KG1 (cell line): ENCODE data around the gene ABCA6.
"Not testable (repeated sequence)": the region's sequence is repeated elsewhere in the genome, so short reads cannot be mapped to it uniquely, and the experiment has no call there.

ENCODE experiments used
- DNase-seq: peaks from one replicate; lab custom pipeline; 2025; lab: John Stamatoyannopoulos, UW

Gene ABCA6

DNA sequence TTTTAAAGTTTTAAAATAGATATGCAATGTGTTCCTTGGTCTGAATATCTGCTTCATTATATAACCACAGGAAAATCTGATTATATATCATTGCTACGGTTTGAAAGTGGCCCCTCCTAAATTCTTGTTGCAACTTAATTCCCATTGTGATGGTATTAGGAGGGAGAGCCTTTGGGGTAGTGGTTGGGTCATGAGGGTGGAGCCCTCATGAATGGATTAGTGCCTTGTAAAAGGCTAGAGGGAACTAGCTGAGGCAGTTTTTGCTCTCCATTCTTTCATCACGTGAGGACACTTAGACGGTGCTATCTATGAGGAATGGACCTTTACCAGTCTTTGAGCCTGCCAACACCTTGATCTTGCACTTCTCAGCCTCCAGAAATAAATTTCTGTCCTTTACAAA is 7.6 kb downstream of the ABCA6 start:
- DNase-seq: no peak

DNA sequence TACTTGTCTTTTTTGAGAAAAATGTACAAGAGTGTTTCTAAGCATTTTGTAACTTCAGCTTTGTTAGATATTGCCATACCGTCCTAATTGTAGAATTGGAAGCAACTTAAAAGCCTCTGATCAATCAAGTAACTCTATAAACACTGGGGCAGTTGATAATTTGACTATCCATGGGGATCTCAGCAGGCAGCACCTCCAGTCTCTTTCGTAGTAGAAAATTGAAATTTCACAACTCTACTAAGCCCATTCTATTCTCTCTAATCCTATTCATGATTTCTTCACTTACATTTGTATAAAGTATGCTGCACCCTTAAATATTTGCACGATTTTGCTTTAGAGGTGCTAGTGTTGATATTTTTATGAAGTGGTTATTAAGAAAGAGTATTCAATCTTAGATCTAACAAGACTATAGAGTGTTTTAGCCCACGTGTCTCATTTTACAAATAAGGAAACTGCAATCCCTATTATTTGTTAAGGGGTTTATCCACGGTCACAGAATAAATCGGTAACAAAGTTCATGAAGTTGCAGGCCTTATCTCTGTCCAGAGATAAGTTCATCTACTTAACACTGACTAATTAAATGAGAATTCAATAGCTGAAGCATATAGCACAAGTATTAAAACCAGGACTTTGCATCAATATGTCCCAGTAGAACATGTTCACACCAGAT is 10.9 kb downstream of the ABCA6 start:
- no peak for DNase-seq

DNA sequence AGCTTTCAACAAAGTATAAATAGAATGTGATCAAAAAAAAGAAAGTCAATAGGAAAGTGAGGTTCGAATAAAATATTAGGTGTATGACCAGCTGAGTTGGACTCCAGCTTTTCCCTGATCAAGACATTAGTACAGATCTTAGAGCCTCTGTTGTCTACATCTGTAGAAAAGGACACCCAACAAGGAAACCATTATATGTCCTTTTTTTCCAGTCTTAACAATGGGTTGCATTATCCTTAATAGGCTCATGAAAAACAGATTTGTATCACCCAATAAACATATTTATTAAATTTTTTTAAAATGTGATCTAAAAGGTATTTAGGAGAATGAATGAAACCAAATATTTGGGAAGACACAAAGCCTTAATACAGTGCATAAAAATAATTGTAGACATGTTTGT is 18.1 kb downstream of the ABCA6 start:
- DNase-seq: no peak

DNA sequence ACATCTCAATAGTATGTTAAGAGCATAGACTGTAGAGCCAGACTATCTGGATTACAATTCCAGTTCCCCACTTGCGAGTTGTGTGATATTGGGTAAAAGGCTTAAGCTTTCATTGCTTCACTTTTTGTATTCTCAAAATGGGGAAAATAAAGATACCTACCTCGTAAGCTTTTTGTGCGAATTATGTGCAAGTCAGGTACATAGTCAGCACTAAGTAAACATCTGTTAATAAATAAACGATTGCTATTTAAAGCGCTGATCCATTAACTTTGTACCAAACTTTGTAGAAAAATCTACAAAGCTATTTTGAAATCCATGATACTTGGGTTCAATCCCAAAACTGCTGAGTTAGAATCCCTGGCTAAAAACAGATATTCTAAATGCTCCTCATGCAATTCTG is 19.6 kb downstream of the ABCA6 start:
- DNase-seq: no peak

DNA sequence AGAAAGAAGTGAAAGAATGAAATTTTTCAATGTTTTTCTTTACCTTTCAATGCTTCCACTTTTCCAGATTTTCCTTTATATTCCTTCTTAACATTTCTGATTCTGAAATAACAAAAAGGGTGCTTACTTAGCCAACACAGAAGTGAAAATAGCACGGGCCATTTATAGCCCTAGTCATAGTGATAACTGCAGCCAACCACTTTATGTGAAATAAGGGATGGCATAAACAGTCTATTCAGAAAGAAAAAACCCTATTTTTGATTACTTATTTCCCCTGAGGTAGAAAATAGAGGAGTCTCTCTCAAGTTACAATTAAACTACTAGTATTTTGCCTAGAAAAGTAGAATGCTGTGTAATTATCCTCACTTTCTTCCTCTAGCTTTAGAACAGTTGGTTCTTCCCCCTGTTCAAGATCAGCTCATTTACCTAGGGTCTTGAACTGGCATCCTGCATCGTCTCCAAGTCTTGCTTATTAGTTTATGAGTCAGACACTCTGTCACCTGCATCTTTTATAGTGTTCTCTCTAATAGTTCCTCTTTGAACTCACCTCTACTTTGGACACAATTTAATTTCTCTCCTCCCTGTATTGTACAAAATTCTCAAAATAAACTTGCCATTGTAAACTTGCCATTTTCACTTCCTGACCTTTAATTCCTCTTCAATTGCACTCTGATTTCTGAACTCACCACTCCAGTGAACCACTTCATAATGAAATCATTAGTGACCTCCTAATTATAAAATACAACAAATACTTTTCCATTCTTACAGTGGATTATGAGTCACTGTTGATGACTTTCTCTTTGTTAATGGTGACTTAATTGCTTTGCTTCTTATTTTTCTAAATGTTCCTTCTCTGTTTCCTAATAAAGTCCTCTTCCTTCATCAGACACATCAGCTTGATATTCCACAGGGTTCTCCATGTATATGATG is 23.6 kb downstream of the ABCA6 start:
- no peak for DNase-seq

DNA sequence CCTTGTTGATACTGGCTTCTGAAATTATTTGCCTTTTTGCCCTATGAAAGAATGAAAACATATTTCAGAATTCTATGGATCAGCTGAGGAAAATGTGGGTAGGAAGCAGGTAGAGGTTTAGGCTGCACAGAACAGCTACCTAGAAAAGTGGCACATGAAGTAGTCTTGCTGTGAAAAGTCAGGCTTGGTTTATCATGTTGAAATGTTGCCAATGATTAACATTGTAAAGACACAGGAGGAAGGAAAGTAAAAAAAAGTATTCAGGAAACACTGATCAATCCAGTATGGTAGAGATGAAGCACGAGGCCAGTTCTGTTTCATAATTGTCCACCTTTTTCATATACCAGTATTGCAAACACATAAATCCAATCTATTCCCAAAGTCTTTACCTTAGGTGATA is 29.9 kb downstream of the ABCA6 start:
- no peak for DNase-seq

DNA sequence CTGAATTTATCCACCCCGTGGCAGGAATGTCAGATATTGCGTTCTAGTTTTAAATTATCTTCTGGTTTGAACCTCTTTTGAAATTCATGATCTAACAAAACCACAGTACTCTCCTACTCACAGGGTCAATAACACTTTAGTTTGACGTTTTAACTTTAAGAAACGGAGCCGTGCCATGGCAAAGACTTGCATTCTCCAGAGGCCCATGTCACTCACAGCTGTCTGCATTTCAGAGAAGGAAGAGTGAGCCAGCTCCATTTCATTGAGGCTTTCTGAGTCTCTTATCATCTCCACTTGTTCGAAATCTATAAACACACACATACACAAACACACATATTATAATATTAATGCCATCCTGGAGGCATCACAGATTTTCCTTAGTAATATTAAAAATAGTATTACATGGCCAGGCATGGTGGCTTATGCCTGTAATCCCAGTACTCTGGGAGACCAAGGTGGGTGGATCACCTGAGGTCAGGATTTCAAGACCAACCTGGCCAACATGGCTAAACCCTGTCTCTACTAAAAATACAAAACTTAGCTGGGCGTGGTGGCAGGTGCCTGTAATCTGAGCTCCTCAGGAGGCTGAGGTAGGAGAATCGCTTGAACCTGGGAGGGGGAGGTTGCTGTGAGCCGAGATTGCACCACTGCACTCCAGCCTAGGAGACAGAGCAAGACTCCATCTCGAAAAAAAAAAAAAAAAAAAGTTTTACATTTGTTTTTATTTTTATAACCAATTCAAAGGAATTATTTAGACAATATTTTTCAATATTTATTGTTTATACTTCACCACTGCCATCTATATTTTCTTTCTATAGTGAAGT is 35.6 kb downstream of the ABCA6 start:
- no peak for DNase-seq

DNA sequence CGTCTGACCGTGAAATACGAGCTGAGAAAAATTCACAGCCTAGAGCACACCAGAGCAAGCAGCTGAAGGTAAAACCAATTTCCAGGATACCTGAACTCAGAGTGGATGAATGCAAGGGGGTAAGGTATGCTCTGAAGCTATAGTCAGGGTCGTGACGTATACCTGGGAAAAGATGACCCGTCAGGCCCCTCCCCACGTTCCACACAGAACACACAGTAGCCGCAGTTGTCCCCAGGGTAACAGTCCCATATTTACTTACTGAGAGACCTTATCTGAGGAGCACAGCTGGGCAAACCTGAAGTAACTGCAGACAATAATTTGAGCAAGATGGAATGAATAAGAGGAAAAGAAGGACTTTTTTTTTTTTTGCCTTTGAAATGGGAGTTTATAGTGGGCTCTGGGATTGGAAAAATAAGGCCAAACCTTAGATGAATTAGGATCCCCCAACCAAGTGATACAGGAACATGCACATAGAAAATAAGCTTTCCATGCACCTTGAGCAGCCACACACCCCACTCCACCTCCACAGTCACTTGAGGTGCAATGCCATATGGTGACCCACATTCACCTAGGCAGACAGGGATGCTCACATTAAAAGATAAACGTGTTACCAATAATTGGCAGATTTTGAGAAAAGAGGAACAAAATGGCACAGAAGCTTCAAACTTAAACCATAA is 38.0 kb downstream of the ABCA6 start:
- no peak for DNase-seq

DNA sequence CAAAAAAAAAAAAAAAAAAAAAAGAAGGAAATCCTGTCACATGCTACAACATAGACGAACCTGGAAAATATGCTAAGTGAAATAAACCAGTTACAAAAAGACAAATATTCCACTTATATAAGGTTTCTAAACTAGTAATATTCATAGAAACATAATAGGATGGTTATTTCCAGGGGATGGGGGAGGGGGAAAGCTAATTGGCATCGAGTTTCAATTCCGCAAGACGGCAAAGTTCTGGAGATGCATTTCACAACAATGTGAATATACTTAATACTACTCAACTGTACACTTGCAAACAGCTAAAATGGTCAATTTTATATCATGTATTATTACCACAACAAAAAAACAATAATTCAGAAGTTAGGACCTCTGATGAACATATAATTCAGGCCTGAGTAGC is 43.1 kb downstream of the ABCA6 start:
- DNase-seq: no peak

DNA sequence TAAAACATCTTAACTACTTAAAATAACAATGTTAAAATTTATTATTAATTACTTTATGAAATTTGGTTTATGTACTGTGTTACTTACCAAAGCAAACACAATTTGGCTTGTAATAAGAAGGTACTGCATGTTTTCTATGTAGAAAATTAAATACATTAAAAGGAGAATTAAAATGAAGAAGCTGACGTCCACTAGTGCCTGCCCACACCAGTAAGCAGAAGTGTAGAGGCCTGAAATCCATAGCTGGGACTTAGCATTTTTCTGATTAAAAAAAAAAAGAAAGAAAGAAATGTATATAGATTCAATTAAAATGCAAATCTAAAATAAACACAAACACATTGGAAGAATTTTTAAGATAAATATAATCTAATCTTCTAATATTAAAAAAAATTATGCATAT is 45.2 kb downstream of the ABCA6 start:
- no peak for DNase-seq

DNA sequence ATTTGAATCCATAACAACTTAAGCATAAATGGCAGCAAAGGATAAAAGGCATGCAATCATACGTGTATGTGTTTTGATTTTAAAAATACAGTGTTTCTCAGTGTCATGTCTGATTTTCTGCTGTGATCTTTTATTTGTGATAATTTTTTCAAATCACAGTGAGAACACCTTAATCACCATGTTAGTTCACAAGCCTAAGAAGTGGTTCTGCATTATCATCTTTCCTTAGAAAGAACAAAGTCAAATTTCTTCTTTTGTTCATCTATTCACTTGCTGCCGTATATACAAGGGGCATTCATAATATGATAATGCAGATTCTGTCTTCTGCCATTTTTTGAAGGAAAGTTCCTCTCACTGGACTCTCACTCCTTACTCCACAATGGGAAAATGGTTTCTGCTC is 47.7 kb downstream of the ABCA6 start:
- no peak for DNase-seq

DNA sequence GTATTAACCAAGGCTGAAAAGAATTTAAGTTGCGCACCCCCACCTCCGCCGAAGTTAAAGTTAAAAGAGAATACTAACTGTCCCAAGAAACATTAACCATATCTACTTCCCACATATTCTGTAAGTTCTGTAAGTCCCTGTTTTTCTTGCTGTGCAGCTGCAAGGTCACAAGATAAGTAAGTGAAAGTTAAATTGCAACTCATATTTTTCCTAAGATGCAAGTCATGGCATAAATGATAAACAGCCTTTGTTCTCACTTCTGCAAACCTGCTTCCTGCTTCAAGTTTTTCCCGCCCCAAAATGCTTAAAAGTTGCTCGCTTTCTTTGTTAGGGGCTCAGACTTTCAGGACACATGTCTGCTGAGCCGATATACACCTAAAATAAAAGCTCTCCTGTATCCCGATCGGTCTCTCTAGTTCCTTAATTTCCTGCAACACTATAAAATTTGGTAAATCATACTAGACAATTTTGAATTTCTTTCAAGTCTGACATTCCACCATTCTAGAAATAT is 48.4 kb downstream of the ABCA6 start:
- no peak for DNase-seq

DNA sequence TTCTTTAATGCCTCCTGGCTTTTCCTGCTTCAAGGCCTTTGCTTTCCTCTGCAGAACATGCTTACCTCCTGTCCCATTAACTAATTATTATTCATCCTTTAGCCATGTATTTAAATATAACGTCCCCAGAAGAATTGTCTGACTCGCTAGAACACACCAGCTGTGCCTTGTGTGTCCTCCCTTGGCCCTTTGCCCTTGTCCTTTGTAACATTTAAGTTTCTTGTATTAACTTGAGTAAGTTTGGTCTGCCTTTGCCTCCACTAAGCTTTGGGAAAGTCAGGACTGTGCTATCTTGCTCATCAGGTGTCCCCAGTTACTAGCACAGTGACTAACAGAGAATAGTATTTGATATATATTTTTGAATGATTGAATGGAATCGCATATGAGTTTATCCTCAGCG is 51.3 kb downstream of the ABCA6 start:
- no peak for DNase-seq

DNA sequence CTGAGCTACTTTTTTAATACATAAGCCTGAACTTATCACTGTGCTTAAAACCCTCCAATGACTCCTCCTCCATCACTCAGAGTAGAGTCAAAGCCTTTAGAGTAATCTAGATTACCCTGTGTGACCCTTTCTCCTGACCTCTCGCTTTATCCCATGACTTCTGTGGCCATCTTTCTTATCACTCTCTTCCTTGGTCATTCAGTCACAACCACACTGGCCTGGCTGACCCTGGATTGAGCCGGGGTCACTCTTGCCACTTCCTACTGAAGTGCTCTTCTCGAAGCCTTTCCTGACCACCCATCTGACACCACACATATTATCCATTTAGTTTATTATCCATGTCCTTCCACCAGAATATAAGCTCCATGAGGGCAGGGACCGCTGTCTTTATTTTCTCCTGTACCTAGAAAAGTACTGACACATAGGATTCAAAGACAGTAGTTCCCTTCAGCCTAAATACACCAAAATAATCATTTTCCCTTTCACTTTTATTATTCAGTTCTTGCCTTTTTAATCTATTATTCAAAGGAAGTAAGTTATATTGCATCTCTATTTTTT is 53.0 kb downstream of the ABCA6 start:
- no peak for DNase-seq

DNA sequence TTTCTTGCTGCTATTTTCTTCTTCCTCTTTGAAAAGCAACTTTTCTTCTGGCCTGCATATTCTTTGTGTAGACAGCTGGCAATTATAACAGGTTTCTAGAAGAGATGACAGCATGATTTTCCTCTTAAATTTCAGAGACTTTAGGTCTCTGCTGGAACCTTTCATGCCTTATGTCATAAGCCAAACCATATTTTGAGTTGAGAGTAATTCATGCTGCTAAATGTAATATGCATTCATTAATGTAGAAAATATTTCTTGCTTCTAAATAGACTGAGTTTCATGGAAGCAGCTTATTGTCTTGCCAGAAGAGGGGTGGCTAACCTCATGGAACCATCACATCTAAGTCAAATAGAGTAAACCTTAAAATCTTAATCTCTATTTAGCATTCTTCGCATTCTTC is 55.1 kb downstream of the ABCA6 start:
- DNase-seq: no peak

DNA sequence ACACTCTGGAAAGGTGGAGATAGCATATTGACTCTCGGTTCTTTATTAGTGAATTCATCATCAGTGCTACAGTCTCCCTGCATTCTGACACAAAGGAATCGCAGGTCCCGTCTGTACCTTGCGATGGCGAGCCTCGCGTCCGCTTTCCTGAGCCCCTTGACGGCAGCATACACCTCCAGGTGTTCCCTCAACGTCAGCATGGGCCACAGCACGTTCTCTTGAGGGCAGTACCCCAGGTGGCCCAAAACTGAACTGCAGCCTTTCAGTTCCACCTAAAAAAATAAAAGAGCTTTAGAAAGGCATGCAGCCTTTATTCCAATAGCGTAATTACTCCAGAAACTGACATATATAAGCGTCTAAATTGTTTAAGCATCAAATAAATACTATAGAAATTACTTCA is 56.8 kb downstream of the ABCA6 start:
- DNase-seq: no peak

DNA sequence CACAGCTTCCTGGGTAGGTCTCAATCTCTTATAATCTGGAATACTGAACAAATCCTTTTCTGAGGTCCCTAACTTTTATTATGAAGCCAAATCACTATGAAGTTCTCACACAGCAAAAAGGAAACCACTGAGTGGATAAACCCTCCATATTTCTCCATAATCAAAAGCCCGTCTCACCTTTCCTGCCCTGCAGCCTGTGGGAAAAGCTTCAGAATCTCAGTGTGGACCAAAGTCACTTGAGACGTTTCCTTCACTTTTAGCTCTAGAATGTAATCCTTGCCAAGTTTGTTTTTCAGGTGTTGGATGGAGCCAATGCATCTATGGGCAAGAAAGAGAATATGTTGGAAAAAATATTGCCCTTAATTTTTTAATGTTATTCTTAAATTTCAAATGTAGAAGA is 59.0 kb downstream of the ABCA6 start:
- no peak for DNase-seq

DNA sequence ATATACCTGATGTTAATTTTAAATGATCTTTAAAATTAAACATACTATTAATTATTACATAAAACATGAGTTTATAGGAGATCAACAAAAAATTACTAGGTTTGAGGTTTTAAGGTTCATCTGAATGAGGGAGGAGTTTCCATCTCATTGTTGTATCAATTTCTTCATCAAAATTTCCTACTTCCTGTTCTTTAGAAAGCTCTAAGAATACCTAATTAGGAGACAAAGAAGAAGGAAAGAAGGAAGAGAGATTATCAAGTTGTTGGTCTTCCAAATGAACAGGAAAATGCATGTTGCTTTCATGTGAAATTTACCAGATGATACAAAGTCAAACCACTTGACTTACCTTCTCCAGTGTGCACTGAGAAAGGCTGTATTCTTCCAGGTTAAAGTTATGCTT is 62.8 kb downstream of the ABCA6 start:
- no peak for DNase-seq

DNA sequence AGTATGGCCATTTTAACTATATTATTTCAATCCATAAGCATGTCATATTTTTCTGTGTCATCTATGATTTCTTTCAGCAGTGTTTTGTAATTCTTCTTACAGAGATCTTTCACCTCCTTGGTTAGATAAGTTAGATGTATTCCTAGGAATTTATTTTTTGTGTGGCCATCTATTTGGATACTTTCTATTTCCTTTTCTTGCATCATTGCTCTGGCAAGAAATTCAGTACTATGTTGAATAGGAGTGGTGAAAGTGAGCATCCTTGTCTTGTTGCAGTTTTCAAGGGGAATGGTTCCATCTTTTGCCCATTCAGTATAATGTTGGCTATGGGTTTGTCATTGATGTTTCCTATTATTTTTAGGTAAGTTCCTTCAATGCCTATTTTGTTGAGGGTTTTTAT is 65.9 kb downstream of the ABCA6 start:
- DNase-seq: no peak

DNA sequence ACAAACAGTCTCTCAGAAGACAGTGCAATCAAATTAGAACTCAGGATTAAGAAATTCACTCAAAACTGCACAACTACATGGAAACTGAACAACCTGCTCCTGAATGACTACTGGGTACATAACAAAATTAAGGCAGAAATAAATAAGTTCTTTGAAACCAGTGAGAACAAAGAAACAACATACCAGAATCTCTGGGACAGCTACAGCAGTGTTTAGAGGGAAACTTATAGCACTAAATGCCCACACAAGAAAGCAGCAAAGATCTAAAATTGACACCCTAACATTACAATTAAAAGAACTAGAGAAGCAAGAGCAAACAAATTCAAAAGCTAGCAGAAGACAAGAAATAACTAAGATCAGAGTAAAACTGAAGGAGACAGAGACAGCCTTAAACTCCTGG is 68.3 kb downstream of the ABCA6 start:
- DNase-seq: not testable (repeated sequence)

DNA sequence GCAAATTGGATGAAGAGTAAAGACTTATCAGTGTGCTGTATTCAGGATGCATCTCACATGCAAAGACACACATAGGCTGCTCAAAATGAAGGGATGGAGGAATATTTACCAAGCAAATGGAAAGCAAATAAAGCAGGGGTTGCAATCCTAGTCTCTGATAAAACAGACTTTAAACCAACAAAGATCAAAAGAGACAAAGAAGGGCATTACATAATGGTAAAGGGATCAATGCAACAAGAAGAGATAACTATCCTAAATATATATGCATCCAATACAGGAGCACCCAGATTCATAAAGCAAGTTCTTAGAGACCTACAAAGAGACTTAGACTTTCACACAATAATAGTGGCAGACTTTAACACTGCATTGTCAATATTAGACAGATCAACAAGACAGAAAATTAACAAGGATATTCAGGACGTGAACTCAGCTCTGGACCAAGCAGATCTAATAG is 68.9 kb downstream of the ABCA6 start:
- not testable (repeated sequence) for DNase-seq

DNA sequence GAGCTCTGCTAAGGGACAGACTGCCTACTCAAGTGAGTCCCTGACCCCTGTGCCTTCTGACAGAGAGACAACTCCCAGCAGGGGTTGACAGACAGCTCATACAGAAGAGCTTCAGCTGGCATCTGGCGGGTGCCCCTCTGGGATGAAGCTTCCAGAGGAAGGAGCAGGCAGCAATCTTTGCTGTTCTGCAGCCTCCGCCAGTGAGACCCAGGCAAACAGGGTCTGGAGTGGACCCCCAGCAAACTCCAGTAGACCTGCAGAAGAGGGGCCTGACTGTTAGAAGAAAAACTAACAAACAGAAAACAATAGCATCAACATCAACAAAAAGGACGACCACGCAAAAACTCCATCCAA is 70.5 kb downstream of the ABCA6 start:
- DNase-seq: not testable (repeated sequence)
